Measurements from ENCODE around the gene EEF1AKMT4.

The EEF1AKMT4 gene

DNA sequence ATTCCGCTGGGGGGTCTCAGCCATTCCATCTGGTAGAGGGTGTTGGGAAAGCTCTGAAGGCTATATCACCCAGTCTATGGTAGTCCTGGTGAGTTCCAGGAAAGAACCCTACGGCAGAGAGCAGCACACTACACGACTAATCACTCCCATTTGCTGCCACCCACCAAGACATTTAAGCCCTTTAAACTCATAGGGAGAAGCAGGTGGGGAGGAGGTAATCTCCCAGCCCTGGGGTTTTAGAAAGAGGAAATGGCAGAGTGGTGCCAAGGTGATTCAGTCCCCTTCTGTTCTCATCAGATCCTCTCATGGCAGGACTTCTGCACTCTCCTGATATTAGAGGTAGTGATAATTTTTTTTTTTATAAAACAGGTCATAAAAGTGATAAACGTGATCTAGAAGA is 30.7 kb upstream of the EEF1AKMT4 start:
- DNase-seq (ENCODE audit: low read depth), result no peak
- TF ChIP-seq, protein P1, sequence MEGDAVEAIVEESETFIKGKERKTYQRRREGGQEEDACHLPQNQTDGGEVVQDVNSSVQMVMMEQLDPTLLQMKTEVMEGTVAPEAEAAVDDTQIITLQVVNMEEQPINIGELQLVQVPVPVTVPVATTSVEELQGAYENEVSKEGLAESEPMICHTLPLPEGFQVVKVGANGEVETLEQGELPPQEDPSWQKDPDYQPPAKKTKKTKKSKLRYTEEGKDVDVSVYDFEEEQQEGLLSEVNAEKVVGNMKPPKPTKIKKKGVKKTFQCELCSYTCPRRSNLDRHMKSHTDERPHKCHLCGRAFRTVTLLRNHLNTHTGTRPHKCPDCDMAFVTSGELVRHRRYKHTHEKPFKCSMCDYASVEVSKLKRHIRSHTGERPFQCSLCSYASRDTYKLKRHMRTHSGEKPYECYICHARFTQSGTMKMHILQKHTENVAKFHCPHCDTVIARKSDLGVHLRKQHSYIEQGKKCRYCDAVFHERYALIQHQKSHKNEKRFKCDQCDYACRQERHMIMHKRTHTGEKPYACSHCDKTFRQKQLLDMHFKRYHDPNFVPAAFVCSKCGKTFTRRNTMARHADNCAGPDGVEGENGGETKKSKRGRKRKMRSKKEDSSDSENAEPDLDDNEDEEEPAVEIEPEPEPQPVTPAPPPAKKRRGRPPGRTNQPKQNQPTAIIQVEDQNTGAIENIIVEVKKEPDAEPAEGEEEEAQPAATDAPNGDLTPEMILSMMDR (IDR thresholded peaks at IDR 0.05; ENCODE audit: control insufficient read depth, extremely low read depth, insufficient read depth), result no peak
- H3K4me3 ChIP-seq (ENCODE audit: low read depth, low read length), result no peak overlapping the region

DNA sequence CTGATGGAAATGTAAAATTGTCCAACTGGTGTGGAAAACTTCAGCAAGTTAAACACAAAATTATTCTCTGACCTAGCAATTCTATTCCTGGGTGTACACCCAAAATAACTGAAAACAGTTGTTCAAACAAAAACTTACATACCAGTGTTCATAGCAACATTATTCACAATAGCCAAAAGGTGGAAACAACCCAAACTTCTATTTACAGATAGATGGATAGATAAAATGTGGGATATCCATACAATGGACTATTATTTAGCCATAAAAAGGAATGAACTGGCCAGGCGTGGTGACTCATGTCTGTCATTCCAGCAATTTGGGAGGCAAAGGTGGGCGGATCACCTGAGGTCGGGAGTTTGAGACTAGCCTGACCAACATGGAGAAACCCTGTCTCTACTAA is 27.0 kb upstream of the EEF1AKMT4 start:
- TF ChIP-seq, protein P1 (IDR thresholded peaks at IDR 0.05; ENCODE audit: control insufficient read depth, extremely low read depth, insufficient read depth), result no peak
- H3K4me3 ChIP-seq (ENCODE audit: low read depth, low read length), result no peak overlapping the region
- no peak for DNase-seq (ENCODE audit: low read depth)

DNA sequence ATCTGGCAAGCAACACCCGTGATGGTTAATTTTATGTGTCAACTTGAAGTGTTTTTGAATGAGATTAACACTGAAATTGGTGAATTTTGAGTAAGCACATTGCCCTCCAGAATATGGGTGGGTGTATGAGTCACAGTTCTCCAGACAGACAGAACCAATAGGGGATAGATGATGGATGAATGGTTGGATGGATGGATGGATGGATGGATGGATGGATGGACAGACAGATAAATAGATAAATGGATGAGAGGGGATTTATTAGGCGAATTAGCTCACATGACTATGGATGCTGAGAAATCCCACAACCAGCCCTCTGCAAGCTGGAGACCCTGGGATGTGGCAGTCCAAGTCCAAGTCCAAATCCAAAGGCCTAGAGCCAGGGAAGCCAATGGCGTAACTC is 25.5 kb upstream of the EEF1AKMT4 start:
- DNase-seq (ENCODE audit: low read depth), result no peak
- no peak overlapping the region for H3K4me3 ChIP-seq (ENCODE audit: low read depth, low read length)
- TF ChIP-seq, protein P1 (IDR thresholded peaks at IDR 0.05; ENCODE audit: control insufficient read depth, extremely low read depth, insufficient read depth), result no peak

DNA sequence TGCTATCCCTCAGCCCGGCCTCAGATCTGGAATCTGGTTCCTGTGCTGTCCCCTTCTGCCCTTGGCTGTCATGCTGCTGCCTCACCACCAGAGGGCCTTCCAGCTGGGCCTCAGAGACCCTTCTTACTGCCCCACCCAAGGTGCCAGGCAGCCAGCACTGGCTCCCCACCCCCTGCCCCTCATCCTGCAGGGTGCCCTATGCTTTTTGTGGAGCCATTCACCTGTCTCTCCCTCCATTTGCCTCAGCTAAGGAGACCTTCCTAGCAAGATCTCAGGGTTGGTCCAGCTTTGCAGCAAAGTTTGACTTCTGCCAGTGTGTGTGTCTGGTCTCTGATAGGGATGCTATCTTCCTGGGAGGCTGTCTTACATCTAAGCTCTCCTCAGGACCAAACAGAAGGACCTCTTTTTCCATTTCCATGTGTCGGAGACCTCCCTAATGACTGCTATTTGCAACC is 22.0 kb upstream of the EEF1AKMT4 start:
- TF ChIP-seq, protein P1 (IDR thresholded peaks at IDR 0.05; ENCODE audit: control insufficient read depth, extremely low read depth, insufficient read depth), result peak; percentile 72
- DNase-seq (ENCODE audit: low read depth), result no peak

DNA sequence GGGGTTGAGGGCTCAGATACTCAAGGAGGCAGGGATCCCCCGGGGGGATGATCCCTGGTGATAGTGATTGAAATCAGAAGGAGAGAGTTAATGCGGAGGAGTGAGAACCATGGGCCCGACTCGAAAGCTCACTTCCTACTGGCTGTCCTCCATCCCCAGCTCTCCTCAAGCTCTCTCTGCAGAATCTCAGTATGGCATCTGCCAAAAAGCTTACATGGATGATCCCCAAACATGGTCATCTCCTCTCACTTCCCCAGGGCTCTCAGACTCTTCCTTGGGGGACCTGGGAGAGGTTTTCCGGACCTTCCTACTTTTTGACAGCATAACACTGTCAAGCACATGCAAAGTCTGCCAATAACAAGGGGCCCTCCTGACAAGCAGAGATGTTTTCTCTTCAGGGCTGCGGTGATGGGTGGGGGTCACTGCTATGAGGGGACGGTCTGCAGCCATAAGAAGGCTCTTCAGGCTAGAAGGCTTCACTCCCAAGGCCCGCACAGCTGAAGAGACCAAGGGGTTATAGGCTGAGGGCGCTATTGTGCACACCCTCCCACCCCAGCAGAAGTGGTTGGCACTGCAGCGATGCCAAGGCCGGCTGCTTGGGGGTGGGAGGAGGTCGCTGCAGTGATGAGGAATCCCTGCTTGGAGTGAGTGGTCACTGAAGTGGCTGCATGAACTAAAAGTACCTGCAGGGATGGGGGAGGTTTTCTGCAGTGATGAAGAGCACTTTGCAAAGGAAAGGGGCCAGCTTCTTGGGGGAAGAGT is 20.9 kb upstream of the EEF1AKMT4 start:
- no peak overlapping the region for H3K4me3 ChIP-seq (ENCODE audit: low read depth, low read length)
- TF ChIP-seq, protein P1 (IDR thresholded peaks at IDR 0.05; ENCODE audit: control insufficient read depth, extremely low read depth, insufficient read depth), result no peak
- no peak for DNase-seq (ENCODE audit: low read depth)

More for the DNA sequence above, 22.0 kb upstream of the EEF1AKMT4 start:
- H3K4me3 ChIP-seq (ENCODE audit: low read depth, low read length), result no peak overlapping the region

DNA sequence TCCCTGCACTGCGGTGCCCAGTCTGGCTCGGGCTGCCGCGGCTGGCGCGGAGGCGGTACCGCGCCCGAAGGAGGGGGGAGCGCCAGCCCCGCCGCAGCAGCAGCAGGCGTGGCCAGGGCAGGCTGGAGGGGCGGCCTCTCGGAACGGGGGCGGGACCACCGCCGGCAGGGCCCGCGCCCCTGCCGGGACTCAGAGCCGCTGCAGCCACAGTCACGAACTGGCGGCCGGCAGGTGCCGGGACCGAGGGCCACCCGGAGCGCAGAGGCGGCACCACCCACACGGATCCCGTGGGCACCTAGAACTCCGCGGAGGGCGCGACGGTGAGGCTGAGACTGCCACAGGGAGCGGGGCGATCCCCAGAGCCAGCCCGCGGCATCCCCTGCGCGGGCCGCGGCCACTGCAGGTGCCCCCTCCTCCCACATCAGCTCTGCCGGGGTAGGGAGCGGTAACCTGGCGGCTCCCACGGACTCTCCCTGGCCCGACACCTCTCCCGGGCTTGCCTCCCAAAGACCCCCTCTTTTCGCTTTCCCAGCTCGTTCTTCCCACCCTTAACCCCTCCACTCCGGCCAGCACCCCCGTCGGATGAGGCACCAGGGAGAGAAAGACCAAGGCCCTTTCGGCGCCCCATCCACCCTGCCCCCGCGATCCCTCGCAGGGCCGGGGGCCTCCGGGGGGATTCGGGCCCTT is 19.9 kb upstream of the EEF1AKMT4 start, which contains the start of gene VWA5B2:
TSS of gene VWA5B2 (plus strand) at position 192 of the 687 bp plus-strand sequence. CDS start 944 bp downstream, outside the sequence.
- no peak for DNase-seq (ENCODE audit: low read depth)
- H3K4me3 ChIP-seq (ENCODE audit: low read depth, low read length), result peak within 1 kb of the TSS; percentile 39
- TF ChIP-seq, protein P1 (IDR thresholded peaks at IDR 0.05; ENCODE audit: control insufficient read depth, extremely low read depth, insufficient read depth), result no peak
